ENCODE measurements around the gene MAPK11.

The MAPK11 gene

GRCh38 chr22:50307890-50308596 is 37.9 kb upstream of the MAPK11 start:
- peak; percentile 25 to 60 for DNase-seq

- DNase-seq = peak; percentile 59 to 75
These were observed 36.9 kb upstream of the MAPK11 start, which contains the start of gene PLXNB2 for GRCh38 chr22:50306753-50307749. Gene PLXNB2, minus strand, starts transcription at chr22:50307646. Its CDS starts 17,062 bp downstream, at chr22:50290584.

- DNase-seq = peak; percentile 92 to 95
These were observed 35.9 kb upstream of the MAPK11 start for GRCh38 chr22:50305923-50306566.

GRCh38 chr22:50305393-50305922 is 35.3 kb upstream of the MAPK11 start:
- DNase-seq = no peak

GRCh38 chr22:50304528-50305392 is 34.6 kb upstream of the MAPK11 start:
- DNase-seq = peak; percentile 78 to 82

GRCh38 chr22:50303848-50304527 is 33.8 kb upstream of the MAPK11 start:
- peak; percentile 67 to 72 for DNase-seq

GRCh38 chr22:50303515-50303847 is 33.3 kb upstream of the MAPK11 start:
- no peak for DNase-seq

- DNase-seq = no peak
These were observed 32.4 kb upstream of the MAPK11 start for GRCh38 chr22:50302564-50302963.

- DNase-seq = peak; percentile 16 to 50
These were observed 31.9 kb upstream of the MAPK11 start for GRCh38 chr22:50302041-50302541.

- DNase-seq = no peak
These were observed 31.4 kb upstream of the MAPK11 start for GRCh38 chr22:50301581-50301991.

GRCh38 chr22:50300620-50301257 is 30.6 kb upstream of the MAPK11 start:
- DNase-seq = no peak

GRCh38 chr22:50299785-50300619 is 29.8 kb upstream of the MAPK11 start:
- no peak for DNase-seq

- peak in 1 of 2 donors; percentile 16 for DNase-seq
These were observed 29.0 kb upstream of the MAPK11 start for GRCh38 chr22:50298937-50299784.

GRCh38 chr22:50298266-50298637 is 28.1 kb upstream of the MAPK11 start:
- no peak for DNase-seq

GRCh38 chr22:50297510-50298265 is 27.5 kb upstream of the MAPK11 start:
- DNase-seq = no peak

- no peak for DNase-seq
These were observed 26.7 kb upstream of the MAPK11 start for GRCh38 chr22:50296658-50297490.

- no peak for DNase-seq
These were observed 24.1 kb upstream of the MAPK11 start for GRCh38 chr22:50294319-50294656.

All from inflammatory macrophage (primary cell).